DND-41 (cell line): ENCODE data around the gene BCL2L11.

Source experiments
- ATAC-seq: fragments of 200-7000 bp; cut with Tn5 transposase; 3 replicates; pipeline ENCODE4 v1.9.1; 2021; ENCODE audit warnings: low read depth; ENCODE audit not compliant: insufficient read depth
- DNase-seq: peaks from one replicate; pipeline ENCODE4 v3.0.0-alpha.2; 2020
- H2AFZ ChIP-seq: 2 replicates; pipeline ENCODE4 v1.6.0; 2012; ENCODE audit warnings: low read depth, low read length
- H3K27ac ChIP-seq: 2 replicates; pipeline ENCODE4 v1.5.1; 2012; ENCODE audit warnings: low read length, inconsistent platforms
- H3K27me3 ChIP-seq: fragments of 200-600 bp; sonication (generic); 2 replicates; pipeline ENCODE4 v1.6.0; 2012; ENCODE audit warnings: low read length, mild to moderate bottlenecking, inconsistent platforms; ENCODE audit not compliant: insufficient read depth, poor library complexity
- H3K36me3 ChIP-seq: 2 replicates; pipeline ENCODE4 v1.5.1; 2012; ENCODE audit warnings: low read length, inconsistent platforms; ENCODE audit not compliant: insufficient read depth
- H3K4me1 ChIP-seq: 2 replicates; pipeline ENCODE4 v1.5.1; 2012; ENCODE audit warnings: mild to moderate bottlenecking, low read length; ENCODE audit not compliant: insufficient read depth
- H3K4me2 ChIP-seq: 2 replicates; pipeline ENCODE4 v1.6.0; 2012; ENCODE audit warnings: mild to moderate bottlenecking, moderate library complexity, low read length, inconsistent platforms; ENCODE audit not compliant: insufficient read depth
- H3K4me3 ChIP-seq, 2 experiments: fragments of 200-600 bp in 1 of 2; shearing (Covaris generic) in 1 of 2; 2 replicates each; pipeline ENCODE4 v1.5.1; 2012 to 2016; ENCODE audit warnings: inconsistent platforms in 2 of 2, low read length in 2 of 2, mild to moderate bottlenecking in 2 of 2, low read depth in 1 of 2, moderate library complexity in 1 of 2
- H3K79me2 ChIP-seq: 2 replicates; pipeline ENCODE4 v1.6.0; 2012; ENCODE audit warnings: low read length, inconsistent platforms; ENCODE audit not compliant: insufficient read depth
- H3K9ac ChIP-seq: 2 replicates; pipeline ENCODE4 v1.6.0; 2012; ENCODE audit warnings: low read depth, mild to moderate bottlenecking, inconsistent platforms, low read length, moderate library complexity
- H3K9me3 ChIP-seq: 2 replicates; pipeline ENCODE4 v1.5.1; 2012; ENCODE audit warnings: low read length, moderate library complexity, mild to moderate bottlenecking, inconsistent platforms; ENCODE audit not compliant: insufficient read depth, severe bottlenecking
- H4K20me1 ChIP-seq: 2 replicates; pipeline ENCODE4 v1.6.0; 2012; ENCODE audit warnings: low read length; ENCODE audit not compliant: insufficient read depth
- EZH2 ChIP-seq: IDR thresholded peaks from 3 replicates; pipeline ENCODE4 v1.6.1; 2012; ENCODE audit warnings: borderline replicate concordance, low read depth, mild to moderate bottlenecking, moderate library complexity, low read length, inconsistent platforms; ENCODE audit not compliant: severe bottlenecking
- TF ChIP-seq, protein P1 (sequence below): IDR thresholded peaks from 2 replicates; pipeline ENCODE4 v1.5.1; 2012; ENCODE audit warnings: borderline replicate concordance, low read length, moderate library complexity, mild to moderate bottlenecking; ENCODE audit not compliant: poor library complexity, severe bottlenecking; ENCODE audit errors: extremely low read depth

BCL2L11 gene

DNA sequence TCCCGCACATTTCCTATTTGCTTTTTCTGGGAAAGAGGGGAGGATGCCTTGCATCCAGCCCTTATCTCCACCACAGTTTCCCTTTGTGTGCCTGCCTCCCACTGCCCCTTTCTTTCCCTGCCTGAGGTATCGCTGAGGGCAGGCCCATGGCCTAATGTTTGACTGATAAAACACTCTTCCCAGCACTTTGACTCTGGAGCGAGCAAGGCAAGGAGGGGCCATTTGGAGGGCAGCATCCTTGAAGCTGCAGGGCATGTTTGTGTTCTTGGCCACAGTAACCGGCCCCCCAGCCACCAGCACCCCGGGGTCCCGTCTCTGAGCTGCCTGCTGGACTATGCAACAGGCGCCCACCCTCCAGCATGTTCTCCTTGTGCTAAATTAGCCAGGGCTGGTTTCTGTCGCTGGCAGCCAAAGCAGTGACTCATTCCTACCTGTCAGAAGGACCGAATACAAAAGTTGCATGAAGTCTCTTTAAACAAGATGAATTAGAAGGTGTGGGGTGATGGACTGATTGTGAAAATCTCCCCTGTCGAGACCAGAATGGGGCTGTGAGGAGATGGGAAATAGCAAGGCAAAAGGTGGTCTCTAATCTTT is 50.7 kb downstream of the BCL2L11 start:
- no peak overlapping the region for H3K27ac ChIP-seq
- DNase-seq: no peak
- H3K4me1 ChIP-seq: 0 out of 2 replicates have a peak, but pooled peaks cover 5% of the 10 kb centered on the region
- no peaks in the 10 kb centered on the region for H3K9me3 ChIP-seq
- H3K79me2 ChIP-seq: no peaks in the 10 kb centered on the region
- no peak overlapping the region for H3K9ac ChIP-seq
- no peak overlapping the region for H2AFZ ChIP-seq
- no peaks in the 10 kb centered on the region for H4K20me1 ChIP-seq
- no peak overlapping the region for H3K4me3 ChIP-seq
- no peaks in the 10 kb centered on the region for H3K27me3 ChIP-seq
- no peak for TF ChIP-seq EZH2
- TF ChIP-seq, protein P1, sequence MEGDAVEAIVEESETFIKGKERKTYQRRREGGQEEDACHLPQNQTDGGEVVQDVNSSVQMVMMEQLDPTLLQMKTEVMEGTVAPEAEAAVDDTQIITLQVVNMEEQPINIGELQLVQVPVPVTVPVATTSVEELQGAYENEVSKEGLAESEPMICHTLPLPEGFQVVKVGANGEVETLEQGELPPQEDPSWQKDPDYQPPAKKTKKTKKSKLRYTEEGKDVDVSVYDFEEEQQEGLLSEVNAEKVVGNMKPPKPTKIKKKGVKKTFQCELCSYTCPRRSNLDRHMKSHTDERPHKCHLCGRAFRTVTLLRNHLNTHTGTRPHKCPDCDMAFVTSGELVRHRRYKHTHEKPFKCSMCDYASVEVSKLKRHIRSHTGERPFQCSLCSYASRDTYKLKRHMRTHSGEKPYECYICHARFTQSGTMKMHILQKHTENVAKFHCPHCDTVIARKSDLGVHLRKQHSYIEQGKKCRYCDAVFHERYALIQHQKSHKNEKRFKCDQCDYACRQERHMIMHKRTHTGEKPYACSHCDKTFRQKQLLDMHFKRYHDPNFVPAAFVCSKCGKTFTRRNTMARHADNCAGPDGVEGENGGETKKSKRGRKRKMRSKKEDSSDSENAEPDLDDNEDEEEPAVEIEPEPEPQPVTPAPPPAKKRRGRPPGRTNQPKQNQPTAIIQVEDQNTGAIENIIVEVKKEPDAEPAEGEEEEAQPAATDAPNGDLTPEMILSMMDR: no peak
- ATAC-seq: no peak
- H3K4me2 ChIP-seq: no peak overlapping the region
- peaks cover 13% of the 10 kb centered on the region for H3K36me3 ChIP-seq

DNA sequence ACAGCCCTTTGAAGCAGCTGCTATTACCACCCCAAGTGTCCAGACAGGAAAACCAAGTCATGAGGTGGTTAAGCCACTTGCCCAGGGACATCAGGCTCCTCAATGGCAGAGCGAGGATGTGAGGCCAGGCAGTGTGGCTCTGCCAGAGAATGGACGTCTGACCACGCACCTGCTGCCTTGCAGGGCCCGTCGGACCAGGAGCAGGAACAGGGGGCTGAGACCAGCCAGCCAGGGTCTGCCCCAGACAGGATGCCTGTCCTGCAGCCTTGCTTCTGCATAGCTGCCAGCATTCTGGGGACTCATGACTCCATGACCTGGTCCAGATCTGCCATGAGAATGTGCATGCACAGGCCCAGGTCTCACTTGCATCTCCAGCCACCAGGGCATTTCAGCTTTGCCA is 52.0 kb downstream of the BCL2L11 start:
- H3K9ac ChIP-seq: no peak overlapping the region
- no peak overlapping the region for H2AFZ ChIP-seq
- H3K27me3 ChIP-seq: no peaks in the 10 kb centered on the region
- no peak overlapping the region for H3K27ac ChIP-seq
- H3K4me3 ChIP-seq: no peak overlapping the region
- 0 out of 2 replicates have a peak, but pooled peaks cover 4% of the 10 kb centered on the region for H3K4me1 ChIP-seq
- DNase-seq (no peak), ATAC-seq (no peak)
- 0 out of 2 replicates have a peak, but pooled peaks cover 1% of the 10 kb centered on the region for H3K36me3 ChIP-seq
- no peaks in the 10 kb centered on the region for H3K9me3 ChIP-seq
- no peak for TF ChIP-seq EZH2
- TF ChIP-seq, protein P1: no peak
- no peaks in the 10 kb centered on the region for H3K79me2 ChIP-seq
- no peak overlapping the region for H3K4me2 ChIP-seq
- no peaks in the 10 kb centered on the region for H4K20me1 ChIP-seq

DNA sequence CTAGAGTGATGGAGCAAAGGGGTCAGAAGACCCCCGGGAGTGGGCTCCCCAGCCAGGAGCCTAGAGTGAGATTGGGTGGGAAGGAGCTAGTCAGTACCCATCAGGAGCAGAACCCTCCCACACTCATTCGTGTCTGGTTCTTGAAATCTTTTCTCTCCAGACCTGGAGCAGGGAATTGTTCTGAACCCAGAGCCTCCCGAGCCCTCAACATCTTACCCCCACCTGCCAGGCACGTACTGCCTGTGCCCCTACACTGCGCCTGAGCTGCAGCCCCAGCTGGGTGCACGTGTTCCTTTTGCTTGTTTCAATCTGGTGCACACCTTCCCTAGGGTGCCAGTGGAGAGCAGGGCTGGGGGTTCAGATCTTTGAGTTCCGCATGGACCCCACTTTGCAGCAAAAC is 52.6 kb downstream of the BCL2L11 start:
- ATAC-seq (no peak), DNase-seq (no peak)
- Histone ChIP-seq H3K36me3 (no peaks in the 10 kb centered on the region), H2AFZ (no peak overlapping the region), H3K9ac (no peak overlapping the region), H3K9me3 (no peaks in the 10 kb centered on the region), H3K4me3 (no peak overlapping the region), H3K27me3 (no peaks in the 10 kb centered on the region), H4K20me1 (no peaks in the 10 kb centered on the region), H3K27ac (no peak overlapping the region), H3K79me2 (no peaks in the 10 kb centered on the region), H3K4me2 (no peak overlapping the region), H3K4me1 (no peaks in the 10 kb centered on the region)
- TF ChIP-seq, protein P1: no peak

DNA sequence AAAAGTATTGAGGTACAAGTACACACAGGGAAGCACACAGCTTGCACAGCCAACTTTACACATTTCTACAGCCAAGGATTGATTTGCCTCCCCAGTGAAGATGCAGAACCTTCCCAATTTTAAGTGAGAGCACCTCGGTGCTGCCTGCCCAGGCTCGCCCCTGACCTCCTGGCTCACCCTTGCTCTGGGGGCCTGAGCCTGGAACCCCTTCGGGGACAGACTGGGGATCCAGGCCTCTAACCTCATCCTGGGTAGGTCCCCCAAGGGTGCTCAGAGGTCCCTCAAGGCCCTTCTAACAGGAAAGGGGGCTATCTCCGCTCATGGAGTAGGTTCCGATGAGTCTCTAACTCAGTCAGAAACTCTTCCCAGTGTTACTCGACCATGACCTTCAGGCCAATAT is 53.1 kb downstream of the BCL2L11 start:
- H4K20me1 ChIP-seq: no peaks in the 10 kb centered on the region
- no peaks in the 10 kb centered on the region for H3K79me2 ChIP-seq
- H3K4me2 ChIP-seq: no peak overlapping the region
- TF ChIP-seq, protein P1: no peak
- no peak for TF ChIP-seq EZH2
- no peak overlapping the region for H2AFZ ChIP-seq
- H3K4me3 ChIP-seq: no peak overlapping the region
- H3K9me3 ChIP-seq: no peaks in the 10 kb centered on the region
- H3K9ac ChIP-seq: no peak overlapping the region
- no peak for DNase-seq
- no peak for ATAC-seq
- no peak overlapping the region for H3K27ac ChIP-seq
- H3K27me3 ChIP-seq: no peaks in the 10 kb centered on the region
- H3K4me1 ChIP-seq: no peaks in the 10 kb centered on the region
- H3K36me3 ChIP-seq: no peaks in the 10 kb centered on the region
